DND-41 (cell line): ENCODE measurements around the gene SLC4A7.
"Not testable (repeated sequence)": the region's sequence is repeated elsewhere in the genome, so short reads cannot be mapped to it uniquely, and the experiment has no call there.

ENCODE experiments used
- CTCF ChIP-seq: IDR thresholded peaks from 2 replicates; pipeline ENCODE4 v1.5.1; 2012; ENCODE audit warnings: borderline replicate concordance, low read length, moderate library complexity, mild to moderate bottlenecking; ENCODE audit not compliant: poor library complexity, severe bottlenecking; ENCODE audit errors: extremely low read depth
- EZH2 ChIP-seq: IDR thresholded peaks from 3 replicates; pipeline ENCODE4 v1.6.1; 2012; ENCODE audit warnings: borderline replicate concordance, low read depth, mild to moderate bottlenecking, moderate library complexity, low read length, inconsistent platforms; ENCODE audit not compliant: severe bottlenecking

GRCh38 chr3:27438352-27438751 is 45.8 kb downstream of the SLC4A7 start:
- TF ChIP-seq CTCF, EZH2: not testable (repeated sequence)
